Measurements from ENCODE around the gene IFITM2.

Gene IFITM2

GRCh38 chr11:307766-308708 lies at the start of gene IFITM2:
Gene IFITM2, plus strand, starts transcription at chr11:307816. Its CDS starts 377 bp downstream, at chr11:308193.
- peak; percentile 91 for DNase-seq (ENCODE audit: low read depth)

GRCh38 chr11:259413-259812 lies 48.2 kb upstream of the IFITM2 start:
- no peak for DNase-seq (ENCODE audit: low read depth)

- DNase-seq (ENCODE audit: low read depth) = no peak
These were observed 46.0 kb upstream of the IFITM2 start for GRCh38 chr11:261624-262023.

GRCh38 chr11:266676-267439 lies 40.8 kb upstream of the IFITM2 start:
- DNase-seq (ENCODE audit: low read depth) = no peak

GRCh38 chr11:267491-267994 lies 40.1 kb upstream of the IFITM2 start:
- no peak for DNase-seq (ENCODE audit: low read depth)

- peak; percentile 29 for DNase-seq (ENCODE audit: low read depth)
These were observed 38.9 kb upstream of the IFITM2 start for GRCh38 chr11:268716-269145.

GRCh38 chr11:269146-269890 lies 38.3 kb upstream of the IFITM2 start:
- DNase-seq (ENCODE audit: low read depth) = no peak

GRCh38 chr11:270451-271318 lies 36.9 kb upstream of the IFITM2 start:
- DNase-seq (ENCODE audit: low read depth) = no peak

GRCh38 chr11:271319-271715 lies 36.3 kb upstream of the IFITM2 start:
- no peak for DNase-seq (ENCODE audit: low read depth)

GRCh38 chr11:272195-272930 lies 35.3 kb upstream of the IFITM2 start:
- no peak for DNase-seq (ENCODE audit: low read depth)

- no peak for DNase-seq (ENCODE audit: low read depth)
These were observed 34.8 kb upstream of the IFITM2 start for GRCh38 chr11:272931-273198.

GRCh38 chr11:276219-276618 lies 31.4 kb upstream of the IFITM2 start:
- no peak for DNase-seq (ENCODE audit: low read depth)

- no peak for DNase-seq (ENCODE audit: low read depth)
These were observed 29.3 kb upstream of the IFITM2 start, which contains the start of gene NLRP6 for GRCh38 chr11:278001-278951. Gene NLRP6, plus strand, starts transcription at chr11:278407. Its CDS starts 163 bp downstream, at chr11:278570.

GRCh38 chr11:279040-279965 lies 28.3 kb upstream of the IFITM2 start:
- DNase-seq (ENCODE audit: low read depth) = no peak

- peak; percentile 31 for DNase-seq (ENCODE audit: low read depth)
These were observed 27.5 kb upstream of the IFITM2 start for GRCh38 chr11:279966-280705.

- DNase-seq (ENCODE audit: low read depth) = no peak
These were observed 26.7 kb upstream of the IFITM2 start for GRCh38 chr11:280706-281485.
